Measurements from ENCODE around the gene LACTB.

DNA sequence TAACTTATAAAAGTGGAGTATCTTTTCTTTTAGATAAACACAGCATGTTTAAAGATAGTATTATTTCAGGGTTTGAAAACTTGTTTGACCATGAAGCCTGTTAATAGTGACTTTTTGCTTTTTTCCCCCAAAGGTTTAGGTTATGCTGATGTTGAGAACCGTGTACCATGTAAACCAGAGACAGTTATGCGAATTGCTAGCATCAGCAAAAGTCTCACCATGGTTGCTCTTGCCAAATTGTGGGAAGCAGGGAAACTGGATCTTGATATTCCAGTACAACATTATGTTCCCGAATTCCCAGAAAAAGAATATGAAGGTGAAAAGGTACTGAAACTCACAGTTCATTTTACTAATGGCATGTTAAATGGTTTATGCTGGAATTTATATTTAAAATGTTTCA lies 5.1 kb downstream of the LACTB start:
- TF ChIP-seq, protein P1, sequence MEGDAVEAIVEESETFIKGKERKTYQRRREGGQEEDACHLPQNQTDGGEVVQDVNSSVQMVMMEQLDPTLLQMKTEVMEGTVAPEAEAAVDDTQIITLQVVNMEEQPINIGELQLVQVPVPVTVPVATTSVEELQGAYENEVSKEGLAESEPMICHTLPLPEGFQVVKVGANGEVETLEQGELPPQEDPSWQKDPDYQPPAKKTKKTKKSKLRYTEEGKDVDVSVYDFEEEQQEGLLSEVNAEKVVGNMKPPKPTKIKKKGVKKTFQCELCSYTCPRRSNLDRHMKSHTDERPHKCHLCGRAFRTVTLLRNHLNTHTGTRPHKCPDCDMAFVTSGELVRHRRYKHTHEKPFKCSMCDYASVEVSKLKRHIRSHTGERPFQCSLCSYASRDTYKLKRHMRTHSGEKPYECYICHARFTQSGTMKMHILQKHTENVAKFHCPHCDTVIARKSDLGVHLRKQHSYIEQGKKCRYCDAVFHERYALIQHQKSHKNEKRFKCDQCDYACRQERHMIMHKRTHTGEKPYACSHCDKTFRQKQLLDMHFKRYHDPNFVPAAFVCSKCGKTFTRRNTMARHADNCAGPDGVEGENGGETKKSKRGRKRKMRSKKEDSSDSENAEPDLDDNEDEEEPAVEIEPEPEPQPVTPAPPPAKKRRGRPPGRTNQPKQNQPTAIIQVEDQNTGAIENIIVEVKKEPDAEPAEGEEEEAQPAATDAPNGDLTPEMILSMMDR (IDR thresholded peaks at IDR 0.05; ENCODE audit: insufficient read depth, low read length): no peak
- TF ChIP-seq POLR2AphosphoS5 (IDR thresholded peaks at IDR 0.05; ENCODE audit: low read depth) (no peak), REST (IDR thresholded peaks at IDR 0.05; ENCODE audit: insufficient replicate concordance, low read depth) (no peak), SPI1 (IDR thresholded peaks at IDR 0.05; ENCODE audit: borderline replicate concordance, low read depth) (no peak), GABPA (IDR thresholded peaks at IDR 0.05; ENCODE audit: low read depth) (no peak)

Data from HL-60 (cell line).